GM23248 (cell line): Measurements from ENCODE around the gene SNAP91.

Experiments
- EZH2 ChIP-seq: fragments of 200-600 bp; sonication (generic); IDR thresholded peaks from 2 replicates; pipeline ENCODE4 v1.6.1; 2018; ENCODE audit warnings: antibody characterized with exemption, mild to moderate bottlenecking; ENCODE audit not compliant: insufficient read depth, poor library complexity, severe bottlenecking
- EZH2phosphoT487 ChIP-seq: fragments of 200-600 bp; sonication (generic); IDR thresholded peaks from 2 replicates; pipeline ENCODE4 v1.6.1; 2018; ENCODE audit warnings: antibody characterized with exemption, moderate library complexity, mild to moderate bottlenecking, low read depth; ENCODE audit not compliant: insufficient read depth

DNA sequence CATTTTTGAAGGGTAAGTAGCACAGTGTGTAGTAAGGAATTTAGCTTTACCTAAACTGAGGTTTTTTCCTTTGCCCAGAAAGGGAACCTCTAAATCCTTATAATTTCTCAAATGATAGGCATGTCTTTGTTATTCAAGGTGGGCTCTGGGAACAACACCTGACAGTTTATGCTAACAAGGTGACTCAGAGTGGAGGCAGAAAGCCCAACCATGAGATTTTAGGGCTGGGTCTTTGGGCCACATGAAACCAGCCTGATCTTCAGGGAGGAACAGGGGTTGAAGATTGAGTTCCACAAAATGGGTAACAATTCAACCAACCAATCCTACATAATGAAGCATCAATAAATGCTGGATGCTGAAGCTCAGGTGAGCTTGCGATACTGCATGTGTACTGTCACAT lies 149.9 kb downstream of the SNAP91 start:
- TF ChIP-seq EZH2 = no peak
- TF ChIP-seq EZH2phosphoT487 = no peak
